Mesenteric fat pad (tissue), 1 donor: Measurements from ENCODE around the gene ITLN2. TPM values are rescaled to one million over a fixed set of nuclear protein-coding genes. Genes with fewer than 3 reads are reported as not detected.
"Not testable (repeated sequence)": the region's sequence is repeated elsewhere in the genome, so short reads cannot be mapped to it uniquely, and the experiment has no call there.

Experiments
- DNase-seq: peaks from one replicate; pipeline ENCODE4 v3.0.0-alpha.2; 2020; ENCODE audit warnings: low spot score
- total RNA-seq: library from RNA; stranded (reverse); fragmentation: NEBNext Ultra II Directional; extraction: Animal tissue kit (Norgen Biotek cat#: 25700); gene quantifications from one replicate; pipeline ENCODE4 v1.2.1, GENCODE V29; 2021
- donor health status: DM: yes; HTN: yes; CAD: no.

ITLN2 gene
- total RNA-seq, 1 donor from 2014 or later: not detected

GRCh38 chr1:160907976-160908375 lies 46.6 kb downstream of the ITLN2 start:
- no peak for DNase-seq

DNA sequence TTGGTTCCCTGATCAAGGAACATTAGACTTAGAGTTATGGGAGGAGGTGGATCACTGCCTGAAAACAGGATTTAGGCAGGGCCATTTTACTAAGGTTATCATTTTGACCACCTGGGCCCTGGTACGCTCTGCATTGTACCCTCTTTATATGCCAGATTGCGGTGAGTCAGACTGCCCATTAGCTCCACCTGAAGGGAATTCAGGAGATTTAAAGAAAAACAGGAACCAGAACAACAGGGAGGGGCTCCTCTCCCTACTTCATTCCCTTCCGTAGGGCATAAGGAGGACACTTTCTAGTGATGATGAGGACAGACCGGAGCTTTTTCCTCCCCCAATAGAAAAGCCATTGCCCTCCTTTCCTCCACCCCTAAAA lies 49.0 kb downstream of the ITLN2 start:
- DNase-seq: no peak

DNA sequence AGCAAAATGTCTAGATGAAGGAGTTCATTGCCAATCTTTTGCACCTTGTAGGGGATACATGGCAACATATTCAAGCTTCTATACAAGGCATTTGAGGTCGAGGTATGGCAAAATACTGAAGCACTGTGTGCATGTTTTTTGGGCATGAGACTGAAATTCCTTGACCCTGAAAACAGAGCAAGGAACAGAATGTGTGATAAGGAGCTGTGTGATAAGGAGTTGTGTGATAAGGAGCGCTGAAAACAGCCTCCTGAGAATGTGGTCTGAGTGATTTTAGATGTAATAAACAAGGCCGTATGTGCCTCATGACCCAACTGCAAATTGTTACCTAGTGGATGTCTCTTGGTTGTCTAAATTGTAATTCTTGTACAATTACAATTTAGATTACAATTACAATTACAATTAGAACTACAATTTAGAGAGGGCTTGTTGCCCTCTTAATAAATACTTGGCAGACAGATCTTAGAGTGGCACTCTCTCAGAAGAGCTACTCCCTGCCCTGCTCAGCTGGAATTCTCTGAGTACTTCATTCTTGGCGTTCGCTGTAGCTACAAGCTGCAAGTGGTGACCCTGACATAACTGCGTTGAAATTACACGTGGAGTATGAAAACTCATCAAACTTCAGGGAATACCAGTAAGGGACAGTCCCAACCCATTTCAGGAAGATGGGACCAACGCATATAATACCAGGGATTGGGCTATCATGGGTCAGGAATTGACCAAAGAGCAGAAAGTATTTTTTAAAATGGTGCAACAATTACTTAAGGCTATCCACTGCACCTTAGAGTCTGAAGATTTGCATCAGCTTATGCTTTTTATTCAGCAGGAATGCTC lies 49.6 kb downstream of the ITLN2 start:
- DNase-seq: no peak

- DNase-seq: not testable (repeated sequence)
Measured at GRCh38 chr1:160902251-160902650, 52.4 kb downstream of the ITLN2 start.

GRCh38 chr1:160901768-160902167 lies 52.8 kb downstream of the ITLN2 start:
- DNase-seq: no peak

DNA sequence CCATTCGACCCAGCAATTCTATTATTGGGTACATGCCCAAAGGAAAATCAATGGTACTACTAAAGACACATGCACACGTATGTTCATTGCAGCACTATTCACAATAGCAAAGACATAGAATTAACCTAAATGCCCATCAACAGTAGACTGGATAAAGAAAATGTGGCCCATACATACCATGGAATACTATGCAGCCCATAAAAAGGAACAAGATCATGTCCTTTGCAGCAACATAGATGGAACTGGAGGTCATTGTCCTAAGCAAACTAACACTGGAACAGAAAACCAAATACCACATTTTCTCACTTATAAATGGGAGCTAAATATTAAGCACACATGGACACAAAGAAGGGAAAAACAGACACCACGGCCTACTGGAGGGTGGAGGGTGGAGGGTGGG lies 53.9 kb downstream of the ITLN2 start:
- not testable (repeated sequence) for DNase-seq

Other genes with a start within 250 kb of the ITLN2 start
- gene CD48, start 243.0 kb downstream of the ITLN2 start, total RNA-seq: 5.3 TPM
- 0.64 TPM for gene SLAMF7, start 215.6 kb downstream of the ITLN2 start, total RNA-seq
- 0.64 TPM for gene LY9, start 158.6 kb downstream of the ITLN2 start, total RNA-seq
- 0.39 TPM for gene CD244, start 91.9 kb downstream of the ITLN2 start, total RNA-seq
- gene ITLN1, start 69.6 kb downstream of the ITLN2 start, total RNA-seq: 0.48 TPM
- 55.5 TPM for gene F11R, start 66.3 kb upstream of the ITLN2 start, total RNA-seq
- gene TSTD1, start 84.2 kb upstream of the ITLN2 start, total RNA-seq: 11.0 TPM
- gene USF1, start 91.2 kb upstream of the ITLN2 start, total RNA-seq: 57.9 TPM
- 26.0 TPM for gene ARHGAP30, start 115.1 kb upstream of the ITLN2 start, total RNA-seq
- gene NECTIN4, start 134.7 kb upstream of the ITLN2 start, total RNA-seq: not detected
- not detected for gene KLHDC9, start 143.6 kb upstream of the ITLN2 start, total RNA-seq
- gene PFDN2, start 163.2 kb upstream of the ITLN2 start, total RNA-seq: 66.9 TPM
- gene NIT1, start 163.3 kb upstream of the ITLN2 start, total RNA-seq: 32.7 TPM
- gene DEDD, start 177.9 kb upstream of the ITLN2 start, total RNA-seq: 61.9 TPM
- gene UFC1, start 199.2 kb upstream of the ITLN2 start, total RNA-seq: 75.5 TPM
- gene USP21, start 204.7 kb upstream of the ITLN2 start, total RNA-seq: 16.5 TPM
- 19.4 TPM for gene PPOX, start 211.6 kb upstream of the ITLN2 start, total RNA-seq
- 32.1 TPM for gene B4GALT3, start 222.7 kb upstream of the ITLN2 start, total RNA-seq
- gene ADAMTS4, start 244.2 kb upstream of the ITLN2 start, total RNA-seq: 438 TPM
- gene NDUFS2, start 247.6 kb upstream of the ITLN2 start, total RNA-seq: 96.1 TPM